GM12878 (cell line): ENCODE measurements around the gene TRABD2A.

ENCODE experiments used
- BMI1 ChIP-seq: fragments of 450-650 bp; IDR thresholded peaks from 2 replicates; pipeline ENCODE4 v1.6.1; 2016; ENCODE audit warnings: mild to moderate bottlenecking, moderate library complexity, borderline replicate concordance
- CBX3 ChIP-seq: fragments of 200-600 bp; sonication (generic); IDR thresholded peaks from 2 replicates; pipeline ENCODE4 v1.6.1; 2016; ENCODE audit warnings: low read depth, borderline replicate concordance
- CTCF ChIP-seq, 3 experiments: IDR thresholded peaks in 2 of 3; conservative IDR thresholded peaks in 1 of 3; 2 replicates each; pipeline ENCODE4 v1.5.1; 2011; ENCODE audit warnings: low read depth in 3 of 3, low read length in 3 of 3, mild to moderate bottlenecking in 3 of 3, control low read depth in 2 of 3, moderate library complexity in 2 of 3, inconsistent platforms in 1 of 3, mixed read lengths in 1 of 3; ENCODE audit not compliant: control insufficient read depth in 2 of 3, insufficient read depth in 1 of 3; ENCODE audit errors: extremely low read depth in 1 of 3
- EZH2 ChIP-seq: IDR thresholded peaks from 2 replicates; pipeline ENCODE4 v1.6.1; 2012; ENCODE audit warnings: low read depth, mild to moderate bottlenecking, control low read depth, inconsistent platforms, low read length, borderline replicate concordance; ENCODE audit not compliant: control insufficient read depth
- PML ChIP-seq: IDR thresholded peaks from 2 replicates; pipeline ENCODE4 v1.6.1; 2012; ENCODE audit warnings: low read length, inconsistent platforms
- TF ChIP-seq, protein P1 (sequence below): IDR thresholded peaks from 2 replicates; pipeline ENCODE4 v1.6.1; 2011; ENCODE audit warnings: low read depth, low read length, improper control_type of control experiment, borderline replicate concordance

- TF ChIP-seq CTCF (IDR thresholded peaks at IDR 0.05 in 2 of 3, conservative IDR thresholded peaks at IDR 0.05 in 1 of 3; ENCODE audit: control insufficient read depth in 2 of 3, extremely low read depth in 1 of 3, insufficient read depth in 1 of 3, low read depth in 3 of 3, low read length in 3 of 3) (no peak), PML (no peak), CBX3 (no peak), BMI1 (no peak), EZH2 (no peak)
- TF ChIP-seq, protein P1, sequence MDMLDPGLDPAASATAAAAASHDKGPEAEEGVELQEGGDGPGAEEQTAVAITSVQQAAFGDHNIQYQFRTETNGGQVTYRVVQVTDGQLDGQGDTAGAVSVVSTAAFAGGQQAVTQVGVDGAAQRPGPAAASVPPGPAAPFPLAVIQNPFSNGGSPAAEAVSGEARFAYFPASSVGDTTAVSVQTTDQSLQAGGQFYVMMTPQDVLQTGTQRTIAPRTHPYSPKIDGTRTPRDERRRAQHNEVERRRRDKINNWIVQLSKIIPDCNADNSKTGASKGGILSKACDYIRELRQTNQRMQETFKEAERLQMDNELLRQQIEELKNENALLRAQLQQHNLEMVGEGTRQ = no peak
These were observed 1.5 kb upstream of the TRABD2A start for GRCh38 chr2:84882414-84882738.
